GM12875 (cell line): ENCODE results near the gene AGAP1.

Experiments
- H3K4me3 ChIP-seq: one replicate; pipeline ENCODE4 v1.5.1; 2011; ENCODE audit warnings: low read depth, low read length, control low read depth
- TF ChIP-seq, protein P1 (sequence below): IDR thresholded peaks from 2 replicates; pipeline ENCODE4 v1.5.1; 2011; ENCODE audit warnings: low read depth, mild to moderate bottlenecking, control low read depth, inconsistent platforms, low read length, moderate library complexity, borderline replicate concordance; ENCODE audit not compliant: insufficient read depth

Gene AGAP1

DNA sequence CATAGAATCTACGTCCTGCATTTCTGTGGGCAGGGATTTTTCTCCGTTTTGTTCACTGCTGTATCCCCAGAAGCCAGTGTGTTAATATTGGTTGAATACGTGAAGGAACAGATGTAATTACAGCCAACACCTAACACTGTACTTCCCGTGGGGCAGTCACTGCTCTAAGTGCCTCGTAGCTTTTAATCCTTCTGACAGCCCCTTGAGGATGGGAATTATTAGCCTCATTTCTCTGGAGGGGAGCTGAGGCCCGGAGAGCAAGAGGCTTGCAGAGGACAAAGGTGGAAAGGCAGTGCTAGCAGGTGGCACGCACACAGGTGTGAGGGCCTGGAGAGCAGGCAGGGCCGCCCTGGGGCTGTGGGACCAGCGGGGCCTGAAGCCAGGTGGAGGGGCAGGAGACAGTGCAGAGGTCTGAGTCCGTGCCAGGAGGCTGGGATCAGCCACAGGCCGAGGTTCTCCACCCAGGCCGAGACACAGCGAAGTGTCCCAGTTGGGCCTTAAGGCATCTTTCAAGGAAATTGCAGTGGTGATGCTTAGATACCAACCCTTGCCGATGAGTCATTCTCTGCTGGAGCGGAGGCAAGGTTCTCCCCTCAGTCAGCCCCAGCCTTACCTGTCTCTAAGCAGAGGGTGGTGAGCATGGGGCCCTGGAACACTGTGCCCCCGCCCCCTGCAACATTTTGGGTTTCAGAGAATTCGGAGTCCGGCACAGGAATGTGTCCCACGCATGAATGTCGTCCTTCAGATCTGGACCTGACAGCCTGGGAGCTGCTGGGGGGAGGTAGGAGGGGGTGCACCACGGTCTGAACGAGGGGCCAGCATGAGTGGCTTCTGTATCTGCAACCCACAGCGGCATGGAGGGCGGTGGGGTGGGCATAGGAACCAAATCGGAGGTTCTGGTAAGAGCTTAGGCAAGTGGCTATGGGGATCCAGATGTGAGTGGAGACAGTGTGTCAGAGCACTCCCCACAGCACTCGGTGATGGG lies 551.7 kb downstream of the AGAP1 start:
- TF ChIP-seq, protein P1, sequence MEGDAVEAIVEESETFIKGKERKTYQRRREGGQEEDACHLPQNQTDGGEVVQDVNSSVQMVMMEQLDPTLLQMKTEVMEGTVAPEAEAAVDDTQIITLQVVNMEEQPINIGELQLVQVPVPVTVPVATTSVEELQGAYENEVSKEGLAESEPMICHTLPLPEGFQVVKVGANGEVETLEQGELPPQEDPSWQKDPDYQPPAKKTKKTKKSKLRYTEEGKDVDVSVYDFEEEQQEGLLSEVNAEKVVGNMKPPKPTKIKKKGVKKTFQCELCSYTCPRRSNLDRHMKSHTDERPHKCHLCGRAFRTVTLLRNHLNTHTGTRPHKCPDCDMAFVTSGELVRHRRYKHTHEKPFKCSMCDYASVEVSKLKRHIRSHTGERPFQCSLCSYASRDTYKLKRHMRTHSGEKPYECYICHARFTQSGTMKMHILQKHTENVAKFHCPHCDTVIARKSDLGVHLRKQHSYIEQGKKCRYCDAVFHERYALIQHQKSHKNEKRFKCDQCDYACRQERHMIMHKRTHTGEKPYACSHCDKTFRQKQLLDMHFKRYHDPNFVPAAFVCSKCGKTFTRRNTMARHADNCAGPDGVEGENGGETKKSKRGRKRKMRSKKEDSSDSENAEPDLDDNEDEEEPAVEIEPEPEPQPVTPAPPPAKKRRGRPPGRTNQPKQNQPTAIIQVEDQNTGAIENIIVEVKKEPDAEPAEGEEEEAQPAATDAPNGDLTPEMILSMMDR: no peak
- no peak overlapping the region for H3K4me3 ChIP-seq

DNA sequence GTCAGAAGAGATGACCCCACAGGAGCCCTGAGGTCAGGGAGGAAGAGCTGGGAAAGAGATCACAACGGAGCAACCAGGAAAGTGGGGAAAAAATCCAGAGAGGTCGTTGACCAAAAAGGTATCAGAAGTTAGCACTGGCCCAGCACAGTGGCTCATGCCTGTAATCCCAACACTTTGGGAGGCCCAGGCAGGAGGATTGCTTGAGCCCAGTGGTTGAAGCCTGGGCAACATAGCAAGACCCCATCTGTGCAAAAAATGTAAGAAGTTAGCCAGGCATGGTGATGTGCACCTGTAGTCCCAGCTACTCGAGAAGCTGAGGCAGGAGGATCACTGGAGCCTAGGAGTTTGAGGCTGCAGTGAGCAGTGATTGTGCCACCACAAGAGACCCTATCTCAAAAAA lies 552.9 kb downstream of the AGAP1 start:
- H3K4me3 ChIP-seq: no peak overlapping the region
- TF ChIP-seq, protein P1: no peak

DNA sequence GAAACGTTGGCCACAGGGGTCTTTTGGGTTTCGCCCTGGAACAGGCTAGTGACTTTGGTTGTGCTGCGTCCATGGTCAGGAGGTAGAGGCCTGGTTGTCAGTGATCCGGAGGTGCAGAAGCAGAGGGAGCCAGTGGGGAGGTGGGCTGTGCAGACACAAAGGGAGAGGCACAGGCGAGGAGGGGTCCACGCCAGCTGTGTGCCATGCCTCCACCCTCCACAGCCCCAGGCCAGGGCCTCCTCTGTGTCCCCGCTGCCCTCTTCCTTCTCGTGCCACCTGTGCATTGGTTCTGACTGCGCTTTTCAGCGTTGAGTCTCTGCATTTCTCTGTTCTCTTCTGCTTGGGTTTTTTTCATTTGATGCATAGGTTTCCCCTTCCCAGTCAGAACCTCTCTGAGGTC lies 553.3 kb downstream of the AGAP1 start:
- TF ChIP-seq, protein P1: no peak
- no peak overlapping the region for H3K4me3 ChIP-seq

DNA sequence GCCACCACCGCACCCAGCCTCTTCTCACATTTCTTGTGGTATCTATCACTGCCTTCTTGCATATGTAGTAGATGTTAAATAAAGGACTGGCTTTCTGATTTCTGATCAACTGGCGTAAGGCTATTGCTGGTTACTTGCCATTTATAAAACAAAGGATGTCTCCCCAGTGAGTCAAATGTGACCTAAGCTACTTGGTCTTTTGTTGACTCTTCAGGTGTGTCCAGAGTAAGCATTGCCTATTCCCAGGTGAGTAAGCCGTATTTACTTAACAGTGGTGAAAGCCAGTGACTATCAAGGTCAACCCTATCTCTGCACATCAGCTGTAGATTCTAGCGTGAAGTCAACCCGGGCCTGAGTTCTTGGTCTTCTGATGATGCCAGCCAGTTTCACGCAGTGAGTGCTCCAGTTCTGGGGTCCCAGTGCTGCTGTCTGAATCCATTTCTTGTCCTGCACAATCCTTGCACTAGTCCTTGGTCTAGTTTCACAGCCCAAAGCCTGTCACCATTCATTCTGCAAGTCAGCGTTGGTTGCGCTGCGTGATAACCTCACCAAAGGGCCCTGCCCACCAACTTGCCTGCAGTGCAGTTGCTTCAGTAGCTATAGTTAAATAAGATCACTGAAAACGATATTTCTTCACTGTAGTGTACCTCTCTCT lies 554.2 kb downstream of the AGAP1 start:
- no peak overlapping the region for H3K4me3 ChIP-seq
- TF ChIP-seq, protein P1: no peak

DNA sequence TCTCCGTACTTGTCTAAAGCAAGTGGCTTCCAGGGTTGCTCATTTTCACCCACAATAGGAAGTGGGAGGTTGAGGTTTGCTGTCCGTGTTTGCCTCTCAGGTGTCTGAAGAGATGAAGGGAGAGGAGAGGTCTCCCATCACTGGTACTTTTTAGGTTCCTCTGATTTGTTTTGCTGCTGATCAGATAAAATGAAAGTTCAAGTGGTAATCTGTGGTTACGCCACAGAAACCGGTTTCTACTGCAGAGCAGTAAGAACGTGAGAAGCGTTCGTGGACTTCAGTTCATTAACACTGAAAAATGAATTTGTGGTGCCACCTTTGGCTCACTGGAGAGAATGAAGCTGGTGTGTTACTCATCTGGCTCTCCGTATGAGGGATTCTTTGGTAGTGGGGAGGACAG lies 556.1 kb downstream of the AGAP1 start:
- TF ChIP-seq, protein P1: no peak

DNA sequence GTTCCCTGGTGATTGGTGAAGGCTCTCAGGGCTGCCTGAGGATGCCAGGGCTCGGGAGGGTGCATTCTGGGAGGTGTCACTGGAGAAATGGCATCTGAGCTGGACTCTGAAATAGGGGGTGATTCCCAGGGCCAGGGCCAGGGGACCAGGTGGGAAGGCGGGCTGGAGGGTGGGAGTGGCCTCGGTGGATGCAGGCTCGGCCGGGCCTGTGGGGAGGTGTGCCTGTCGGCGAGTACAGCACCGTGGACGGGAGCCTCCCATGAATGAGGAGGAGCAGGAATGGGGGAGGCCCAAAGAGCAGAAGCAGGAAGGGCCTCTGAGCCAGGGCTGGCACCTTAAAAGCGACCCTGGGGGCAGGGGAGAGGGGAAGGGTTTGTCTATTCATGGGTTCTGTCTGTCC lies 557.5 kb downstream of the AGAP1 start:
- no peak overlapping the region for H3K4me3 ChIP-seq
- TF ChIP-seq, protein P1: no peak

More for the DNA sequence above, 556.1 kb downstream of the AGAP1 start:
- H3K4me3 ChIP-seq: no peak overlapping the region
